Activated CD4-positive, alpha-beta T cell treated with anti-CD3 and anti-CD28 coated beads, Interleukin-10, Interleukin-2, amounts not matched to agents 100 ng/mL and 50 ng/mL, durations not matched to agents 16 hours and 8 hours (primary cell): Measurements from ENCODE around the gene NLRC3.
A peak's percentile ranks its signal among the peaks of the same experiment; 100 is the strongest.
"Not testable (repeated sequence)": the region's sequence is repeated elsewhere in the genome, so short reads cannot be mapped to it uniquely, and the experiment has no call there.

ENCODE experiments used
- DNase-seq: peaks from one replicate; pipeline ENCODE4 v3.0.0-alpha.2; 2020

Gene NLRC3

DNA sequence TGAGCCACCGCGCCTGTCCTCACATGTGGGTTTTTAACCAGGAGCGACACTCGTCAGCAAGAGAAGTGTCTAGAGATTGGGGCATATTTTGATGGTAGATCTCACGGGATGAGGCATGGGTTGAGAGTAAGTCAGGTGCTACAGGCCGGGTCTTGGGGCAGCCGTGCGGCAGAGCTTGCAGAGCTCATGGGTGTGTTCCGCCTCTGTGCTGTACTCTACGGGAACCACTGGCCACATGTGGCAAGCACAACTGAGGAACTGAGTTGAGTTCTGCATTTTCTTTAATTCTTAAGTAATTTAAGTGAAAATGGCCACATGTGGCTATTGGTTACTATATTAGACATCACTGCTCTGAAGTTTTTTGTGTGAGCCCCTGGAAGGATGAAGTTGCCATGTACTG, 66.8 kb downstream of the NLRC3 start:
- DNase-seq: no peak

DNA sequence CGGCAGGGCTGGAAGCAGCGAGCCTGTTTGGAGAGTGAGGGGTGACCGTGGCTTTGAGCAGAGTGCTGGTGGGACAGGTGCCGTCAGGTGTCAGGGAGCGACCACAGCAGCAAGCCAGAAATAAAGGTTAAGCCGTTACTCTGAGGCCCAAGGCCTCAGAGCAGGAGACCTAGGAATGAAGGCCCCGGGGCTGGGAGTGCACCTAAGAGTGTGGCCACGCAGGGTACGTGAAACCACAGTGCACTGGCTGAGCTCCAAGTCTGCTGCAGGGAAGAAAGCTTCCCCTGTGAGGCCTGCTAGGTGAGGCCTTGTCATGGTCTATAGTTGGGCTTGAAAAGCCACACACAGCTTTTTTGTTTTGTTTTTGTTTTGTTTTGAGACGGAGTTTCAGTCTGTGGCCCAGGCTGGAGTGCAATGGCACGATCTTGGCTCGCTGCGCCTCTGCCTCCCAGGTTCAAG, 67.7 kb downstream of the NLRC3 start:
- DNase-seq: peak; percentile 84

DNA sequence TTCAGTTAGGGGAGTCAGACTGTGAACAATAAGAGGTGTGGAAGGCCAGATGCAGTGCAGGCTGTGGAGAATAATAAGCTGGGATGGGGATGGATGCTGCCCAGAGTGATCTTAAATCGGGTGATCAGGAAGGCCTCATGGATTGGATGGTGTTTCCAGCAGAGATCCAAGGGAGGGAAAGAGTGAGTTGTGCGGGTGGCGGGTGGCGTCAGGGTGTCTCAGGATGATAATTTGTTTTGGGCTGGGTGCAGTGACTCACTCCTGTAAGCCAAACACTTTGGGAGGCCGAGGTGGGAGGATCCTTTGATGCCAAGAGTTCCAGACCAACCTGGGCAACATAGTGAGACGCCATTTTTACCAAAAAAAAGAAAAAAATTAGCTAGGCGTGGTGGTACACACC, 68.5 kb downstream of the NLRC3 start:
- no peak for DNase-seq

DNA sequence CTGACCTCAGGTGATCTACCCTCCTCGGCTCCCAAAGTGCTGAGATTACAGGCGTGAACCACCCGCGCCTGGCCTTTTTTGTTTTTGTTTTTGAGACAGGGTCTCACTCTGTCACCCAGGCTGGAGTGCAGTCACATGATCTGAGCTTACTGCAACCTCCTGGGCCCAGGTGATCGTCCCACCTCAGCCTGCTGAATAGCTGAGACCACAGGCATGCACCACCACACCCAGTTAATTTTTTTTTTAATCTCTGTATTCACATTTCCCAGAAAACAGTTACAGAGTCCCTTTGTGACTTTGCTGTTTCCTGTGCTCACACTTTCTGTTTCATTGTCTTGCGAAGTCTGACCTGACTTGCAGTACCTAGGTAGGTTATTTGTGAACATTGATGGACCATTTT, 73.7 kb downstream of the NLRC3 start:
- DNase-seq: peak; percentile 79

DNA sequence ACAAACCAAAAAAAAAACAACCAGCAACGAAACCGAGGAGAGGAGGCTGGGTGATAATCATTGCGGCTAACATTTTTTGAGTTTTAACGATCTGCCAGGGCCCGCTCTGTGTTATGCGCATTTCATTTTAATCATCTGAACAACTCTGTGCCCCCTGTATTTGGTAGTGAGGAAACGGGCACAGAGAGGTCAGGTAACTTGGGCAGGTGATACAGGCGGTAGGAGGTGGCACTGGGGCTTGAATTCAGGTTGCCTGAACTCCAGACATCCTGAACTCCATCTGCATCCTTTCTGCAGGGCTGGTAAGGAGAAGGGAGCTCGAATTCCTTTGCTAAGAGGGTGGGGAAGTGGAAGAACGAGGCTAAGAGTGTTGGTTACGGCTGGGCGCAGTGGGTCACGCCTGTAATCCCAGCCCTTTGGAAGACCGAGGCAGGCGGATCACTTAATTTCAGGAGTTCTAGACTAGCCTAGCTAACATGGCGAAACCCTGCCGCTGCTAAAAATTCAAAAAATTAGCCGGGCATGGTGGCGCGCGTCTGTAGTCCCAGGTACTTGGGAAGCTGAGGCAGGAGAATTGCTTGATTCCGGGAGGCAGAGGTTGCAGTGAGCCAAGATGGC, 75.3 kb downstream of the NLRC3 start:
- no peak for DNase-seq

DNA sequence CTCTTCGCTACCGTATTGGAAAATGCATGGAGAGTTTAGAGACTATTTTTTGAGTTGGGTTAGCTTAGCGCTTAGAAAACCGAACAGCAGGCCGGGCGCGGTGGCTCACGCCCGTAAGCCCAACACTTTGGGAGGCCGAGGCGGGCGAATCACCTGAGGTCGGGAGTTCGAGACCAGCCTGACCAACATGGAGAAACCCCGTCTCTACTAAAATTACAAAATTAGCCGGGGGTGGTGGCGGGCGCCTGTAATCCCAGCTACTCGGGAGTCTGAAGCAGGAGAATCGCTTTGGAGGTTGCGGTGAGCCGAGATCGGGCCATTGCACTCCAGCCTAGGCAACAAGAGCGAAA, 75.8 kb downstream of the NLRC3 start:
- not testable (repeated sequence) for DNase-seq

DNA sequence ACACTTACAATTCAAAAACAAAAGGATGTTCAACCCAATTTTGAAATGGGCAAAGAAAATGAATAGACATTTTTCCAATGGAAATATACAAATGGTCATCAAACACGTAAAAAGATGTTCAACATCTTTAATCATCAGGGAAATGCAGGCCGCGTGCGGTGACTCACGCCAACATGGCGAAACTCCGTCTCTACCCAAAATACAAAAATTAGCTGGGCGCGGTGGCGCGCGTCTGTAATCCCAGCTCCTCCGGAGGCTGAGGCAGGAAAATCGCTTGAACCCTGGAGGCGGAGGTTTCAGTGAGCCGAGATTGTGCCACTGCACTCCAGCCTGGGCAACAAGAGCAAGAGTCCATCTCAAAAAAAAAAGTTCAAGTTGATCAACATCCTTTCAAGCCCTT, 78.2 kb downstream of the NLRC3 start:
- no peak for DNase-seq

DNA sequence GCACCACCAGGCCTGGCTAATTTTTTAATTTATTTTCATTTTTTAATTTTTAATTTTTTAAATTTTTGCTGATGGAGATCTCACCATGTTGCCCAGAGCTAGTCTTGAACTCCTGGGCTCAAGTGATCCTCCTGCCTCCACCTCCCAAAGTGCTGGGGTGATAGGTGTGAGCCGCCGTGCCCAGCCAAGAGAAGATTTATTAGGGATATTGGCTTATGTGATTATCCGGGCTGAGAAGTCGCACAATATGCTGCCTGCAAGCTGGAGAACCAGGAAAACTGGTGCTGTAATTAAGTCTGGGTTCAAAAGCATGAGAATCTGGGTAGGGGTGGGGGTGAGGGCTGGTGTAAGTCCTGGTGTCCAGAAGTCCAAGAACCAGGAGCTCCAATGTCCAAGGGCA, 79.4 kb downstream of the NLRC3 start:
- DNase-seq: no peak

DNA sequence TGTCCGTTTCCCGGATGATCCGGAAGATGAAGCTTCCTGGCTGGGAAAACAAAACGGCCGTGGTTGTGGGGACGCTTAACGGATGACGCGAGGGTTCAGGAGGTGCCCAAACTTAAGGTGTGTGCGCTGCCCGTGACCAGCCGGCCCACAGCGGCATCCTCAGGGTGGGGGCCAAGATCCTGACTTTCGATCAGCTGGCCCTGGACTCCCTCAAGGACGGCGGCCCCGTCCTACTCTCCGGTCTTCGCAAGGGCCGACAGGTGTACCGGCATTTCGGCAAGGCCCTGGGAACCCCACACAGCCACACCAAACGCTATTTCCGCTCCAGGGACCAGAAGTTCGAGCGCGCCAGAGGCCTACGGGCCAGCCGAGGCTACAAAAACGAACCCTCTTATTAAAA, 80.8 kb downstream of the NLRC3 start:
- no peak for DNase-seq

DNA sequence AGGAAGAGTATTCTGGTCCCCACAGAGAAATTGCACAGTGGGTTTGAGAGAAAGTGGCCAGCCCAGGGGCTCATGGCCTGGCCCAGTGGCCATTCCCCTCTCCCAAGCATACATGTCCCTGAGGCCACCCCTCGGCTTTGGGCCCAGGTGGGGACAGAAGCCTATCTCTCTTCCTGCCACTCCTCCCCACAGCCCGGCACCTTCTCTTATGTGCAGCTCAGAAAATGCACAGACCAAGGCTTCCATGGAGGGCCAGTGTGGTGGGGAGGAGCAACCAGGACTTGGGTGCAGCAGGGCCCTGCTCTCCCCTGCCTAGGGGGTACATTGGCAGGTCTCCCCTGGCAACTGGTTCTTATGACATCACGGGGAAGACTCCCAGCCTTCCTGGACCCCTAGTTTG, 82.0 kb downstream of the NLRC3 start, which contains the start of gene C16orf90:
C16orf90 (minus strand) TSS at position 314 of the 400 bp plus-strand sequence; CDS start at position 246, 68 bp downstream.
- DNase-seq: no peak

DNA sequence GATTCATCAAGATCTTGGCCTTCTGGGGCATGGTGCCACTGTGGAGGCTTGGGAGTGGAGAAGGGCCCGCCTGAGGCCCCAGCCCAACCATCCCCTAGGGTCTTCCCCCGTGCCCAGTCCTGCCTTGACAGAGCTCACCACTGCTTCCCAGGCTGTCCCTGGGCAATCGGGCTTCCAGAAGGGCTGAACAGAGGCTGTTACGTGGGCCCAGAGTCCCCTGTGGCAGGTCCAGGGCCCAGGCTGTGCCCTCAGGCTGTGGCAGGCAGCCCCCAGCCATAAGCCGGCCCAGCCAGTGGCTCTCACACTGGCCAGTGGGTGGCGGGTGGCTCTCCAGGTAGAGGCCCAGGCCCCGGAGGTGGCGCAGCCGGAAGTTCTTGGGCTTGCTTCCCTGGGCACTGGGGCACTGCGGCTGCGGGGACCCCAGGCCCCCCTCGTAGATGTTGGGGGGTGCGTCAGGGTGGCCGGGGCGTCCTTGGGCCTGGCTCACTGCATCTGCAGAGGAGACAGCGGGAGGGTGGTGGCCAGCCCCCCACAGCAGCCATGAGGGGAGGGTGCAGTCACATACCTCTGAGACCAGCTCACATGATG, 82.7 kb downstream of the NLRC3 start:
- DNase-seq: no peak

DNA sequence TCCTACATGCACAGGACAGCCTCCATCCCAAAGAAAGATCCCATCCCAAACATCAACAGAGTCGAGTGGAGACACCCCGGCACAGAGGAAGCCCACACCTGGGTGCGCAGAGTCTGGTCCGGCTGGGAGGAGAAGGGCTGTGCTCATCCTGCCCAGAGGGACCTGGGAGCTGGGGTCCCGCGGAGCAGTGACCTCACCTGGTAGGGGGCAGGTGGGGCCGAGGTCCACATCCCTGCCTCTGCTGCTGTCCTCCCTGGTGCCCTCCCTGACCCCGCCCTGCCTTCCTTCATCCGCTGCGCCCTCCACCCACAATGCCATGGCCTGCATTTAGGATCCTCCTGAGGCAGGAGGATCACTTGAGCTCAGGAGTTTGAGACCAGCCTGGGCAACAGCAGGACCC, 84.8 kb downstream of the NLRC3 start:
- no peak for DNase-seq

DNA sequence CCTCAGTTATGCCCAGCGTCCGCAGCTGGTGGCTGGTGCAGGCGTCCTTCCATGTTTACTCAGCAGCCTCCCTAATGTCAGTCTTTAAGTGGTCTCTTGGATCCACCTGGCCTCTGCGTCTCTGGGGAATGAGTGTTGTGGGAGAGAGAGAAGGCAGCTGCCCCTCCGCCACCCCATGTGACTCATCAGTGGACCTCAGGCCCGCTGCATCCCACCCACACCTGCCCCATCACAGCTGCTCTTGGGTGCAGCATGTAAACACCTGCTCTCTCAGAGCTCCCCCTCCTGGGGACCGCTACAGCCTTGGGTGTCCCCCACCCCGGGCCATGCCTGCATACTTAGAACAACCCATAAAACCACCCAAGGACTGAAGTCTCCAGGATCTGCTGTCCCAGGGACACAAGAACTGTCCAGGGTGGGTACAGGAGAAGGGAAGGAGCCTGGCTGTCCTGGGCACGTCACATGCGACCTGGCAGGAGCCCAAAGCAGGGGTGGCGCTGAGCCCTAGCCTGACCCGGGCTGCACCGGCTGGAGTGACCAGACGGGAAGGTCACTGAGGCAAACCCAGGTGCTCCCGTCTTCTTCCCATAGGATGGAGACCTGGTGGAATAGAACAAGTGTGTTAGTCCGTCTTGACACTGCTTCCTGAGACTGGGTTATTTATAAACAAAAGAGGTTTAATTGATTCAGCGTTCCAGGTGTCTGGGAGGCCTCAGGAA, 86.1 kb downstream of the NLRC3 start:
- no peak for DNase-seq
